Neuronal stem cell (in vitro differentiated cells): ENCODE results near the gene PTGES.
A peak's percentile ranks its signal among the peaks of the same experiment; 100 is the strongest.

Experiments used
- DNase-seq: peaks from one replicate; pipeline ENCODE4 v3.0.0-alpha.2; 2013; ENCODE audit warnings: low spot score
- H2AFZ ChIP-seq: one replicate; pipeline ENCODE4 v1.6.1; 2013; ENCODE audit warnings: mild to moderate bottlenecking, low read length, inconsistent platforms
- H2AK5ac ChIP-seq: 2 replicates; pipeline ENCODE4 v1.6.1; 2013; ENCODE audit warnings: low read depth, mild to moderate bottlenecking, inconsistent platforms, low read length, moderate library complexity, mixed read lengths
- H2BK120ac ChIP-seq: 2 replicates; pipeline ENCODE4 v1.6.1; 2013; ENCODE audit warnings: low read depth, mild to moderate bottlenecking, inconsistent platforms, low read length, moderate library complexity, mixed read lengths
- H2BK12ac ChIP-seq: one replicate; pipeline ENCODE4 v1.6.1; 2013; ENCODE audit warnings: low read length, inconsistent platforms
- H2BK15ac ChIP-seq: 2 replicates; pipeline ENCODE4 v1.6.1; 2013; ENCODE audit warnings: mild to moderate bottlenecking, low read length, inconsistent platforms, mixed read lengths
- H2BK5ac ChIP-seq: one replicate; pipeline ENCODE4 v1.6.1; 2013; ENCODE audit warnings: inconsistent platforms, mild to moderate bottlenecking, low read length, moderate library complexity
- H3K14ac ChIP-seq: one replicate; pipeline ENCODE4 v1.6.1; 2013; ENCODE audit warnings: low read length, inconsistent platforms
- H3K18ac ChIP-seq: 2 replicates; pipeline ENCODE4 v1.6.1; 2013; ENCODE audit warnings: low read length, inconsistent platforms
- H3K23ac ChIP-seq: 2 replicates; pipeline ENCODE4 v1.6.1; 2013; ENCODE audit warnings: low read depth, mild to moderate bottlenecking, mixed read lengths, low read length, inconsistent platforms; ENCODE audit not compliant: poor library complexity
- H3K27ac ChIP-seq: replicated peaks from 3 replicates; pipeline ENCODE4 v1.5.1; 2013; ENCODE audit warnings: low read length, inconsistent platforms
- H3K27me3 ChIP-seq, 3 experiments: 2 replicates each; pipeline ENCODE4 v1.6.1; 2013; ENCODE audit warnings: low read length in 3 of 3, mild to moderate bottlenecking in 2 of 3, inconsistent platforms in 1 of 3, low read depth in 1 of 3, mixed read lengths in 1 of 3, moderate library complexity in 1 of 3; ENCODE audit not compliant: control insufficient read depth in 3 of 3, insufficient read depth in 3 of 3
- H3K36me3 ChIP-seq, 2 donors: replicated peaks in 1 of 2; 2 replicates each; pipeline ENCODE4 v1.6.1; 2013; ENCODE audit warnings: low read length in 2 of 2; ENCODE audit not compliant: control insufficient read depth in 2 of 2, insufficient read depth in 2 of 2
- H3K4ac ChIP-seq: 2 replicates; pipeline ENCODE4 v1.6.1; 2013; ENCODE audit warnings: inconsistent platforms, mild to moderate bottlenecking, low read length, moderate library complexity
- H3K4me1 ChIP-seq, 2 donors: 1 replicate in 1 of 2; 2 replicates in 1 of 2; pipeline ENCODE4 v1.6.1; 2013; ENCODE audit warnings: low read length in 2 of 2, low read depth in 1 of 2; ENCODE audit not compliant: control insufficient read depth in 2 of 2, insufficient read depth in 1 of 2
- H3K4me2 ChIP-seq: one replicate; pipeline ENCODE4 v1.6.1; 2013; ENCODE audit warnings: mild to moderate bottlenecking, low read length, inconsistent platforms; ENCODE audit not compliant: insufficient read depth, poor library complexity, severe bottlenecking
- H3K4me3 ChIP-seq, 2 donors: 2 replicates each; pipeline ENCODE4 v1.5.1; 2013; ENCODE audit warnings: low read length in 2 of 2, mild to moderate bottlenecking in 2 of 2, inconsistent platforms in 1 of 2, moderate library complexity in 1 of 2
- H3K79me1 ChIP-seq: one replicate; pipeline ENCODE4 v1.6.1; 2013; ENCODE audit warnings: low read depth, mild to moderate bottlenecking, inconsistent platforms, low read length, moderate library complexity
- H3K9ac ChIP-seq: one replicate; pipeline ENCODE4 v1.6.1; 2013; ENCODE audit warnings: mild to moderate bottlenecking, low read depth, low read length, inconsistent platforms; ENCODE audit not compliant: poor library complexity
- H3K9me3 ChIP-seq, 2 donors: replicated peaks in 1 of 2; 2 replicates each; pipeline versions ENCODE3 to v1.6.1; 2013; ENCODE audit warnings: low read length in 2 of 2, mild to moderate bottlenecking in 2 of 2, inconsistent platforms in 1 of 2, low read depth in 1 of 2, mixed read lengths in 1 of 2, moderate library complexity in 1 of 2; ENCODE audit not compliant: control insufficient read depth in 2 of 2, insufficient read depth in 1 of 2
- H4K8ac ChIP-seq: one replicate; pipeline ENCODE4 v1.6.1; 2013; ENCODE audit warnings: low read depth, mild to moderate bottlenecking, inconsistent platforms, low read length, moderate library complexity
- H4K91ac ChIP-seq: one replicate; pipeline ENCODE4 v1.6.1; 2013; ENCODE audit warnings: low read length, low read depth, mild to moderate bottlenecking, inconsistent platforms; ENCODE audit not compliant: poor library complexity
- WGBS, 2 donors: extraction: QIAGEN DNeasy Blood & Tissue Kit; methylation state at CpG; one replicate each; pipeline ENCODE4 v1.1.7; 2013; ENCODE audit warnings: missing lambda C conversion rate in 2 of 2, mixed read lengths in 1 of 2; ENCODE audit not compliant: insufficient read length in 2 of 2, insufficient replicate concordance in 1 of 2; ENCODE audit errors: extremely low coverage in 2 of 2; 5-methylcytosine and 5-hydroxymethylcytosine counted together

Gene PTGES

GRCh38 chr9:129737479-129738274, 15.2 kb downstream of the PTGES start:
- no peak overlapping the region for H3K9ac ChIP-seq

DNA sequence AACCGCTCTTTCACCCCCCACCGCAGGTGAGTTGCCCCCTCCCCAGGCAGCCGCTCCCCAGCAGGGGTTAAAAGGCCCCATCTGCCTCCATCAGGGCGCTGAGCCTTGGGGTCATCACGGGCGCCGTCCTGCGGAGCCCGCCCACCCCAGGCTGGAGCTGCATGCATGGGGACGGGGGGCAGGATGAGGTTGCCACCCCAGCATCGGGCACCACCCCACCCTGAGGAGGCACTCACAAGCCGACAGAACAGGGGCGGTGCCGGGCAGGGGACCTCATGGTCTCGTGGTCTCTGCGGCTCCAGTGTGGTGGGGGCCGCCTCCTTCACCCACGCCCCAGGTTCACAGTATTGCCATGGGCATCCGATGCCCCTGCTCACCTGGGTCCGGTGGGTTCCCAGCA, 16.5 kb downstream of the PTGES start:
- no peak overlapping the region for H3K18ac ChIP-seq

More at GRCh38 chr9:129737479-129738274, 15.2 kb downstream of the PTGES start:
- peaks cover 0 to 3% of the 10 kb centered on the region in 2 donors for H3K4me1 ChIP-seq
- peaks cover 1% of the 10 kb centered on the region for H3K79me1 ChIP-seq
- peak overlapping the region; percentile 20 for H4K8ac ChIP-seq
- peak overlapping the region; percentile 60 for H2BK15ac ChIP-seq
- H3K36me3 ChIP-seq, result no peaks in the 10 kb centered on the region
- peak overlapping the region; percentile 46 to 82 for H3K4me3 ChIP-seq
- H3K23ac ChIP-seq, result peak overlapping the region; percentile 88
- H2AK5ac ChIP-seq, result no peak overlapping the region
- H3K4me2 ChIP-seq, result peak overlapping the region; percentile 86
- peaks cover 0 to 32% (median 4%) of the 10 kb centered on the region in 3 experiments for H3K27me3 ChIP-seq
- H3K18ac ChIP-seq, result peak overlapping the region; percentile 82
- peak; percentile 87 for DNase-seq
- H2BK5ac ChIP-seq, result peak overlapping the region; percentile 29
- H2BK12ac ChIP-seq, result no peak overlapping the region
- H4K91ac ChIP-seq, result no peak overlapping the region
- H3K4ac ChIP-seq, result no peak overlapping the region
- H2AFZ ChIP-seq, result peak overlapping the region; percentile 100
- H3K27ac ChIP-seq, result no peak overlapping the region
- H2BK120ac ChIP-seq, result no peak overlapping the region
- peak overlapping the region; percentile 5 for H3K14ac ChIP-seq
- H3K9me3 ChIP-seq, result no peaks in the 10 kb centered on the region
- no CpG with 5 or more reads among the region's 48 CpGs for WGBS, 2 donors

DNA sequence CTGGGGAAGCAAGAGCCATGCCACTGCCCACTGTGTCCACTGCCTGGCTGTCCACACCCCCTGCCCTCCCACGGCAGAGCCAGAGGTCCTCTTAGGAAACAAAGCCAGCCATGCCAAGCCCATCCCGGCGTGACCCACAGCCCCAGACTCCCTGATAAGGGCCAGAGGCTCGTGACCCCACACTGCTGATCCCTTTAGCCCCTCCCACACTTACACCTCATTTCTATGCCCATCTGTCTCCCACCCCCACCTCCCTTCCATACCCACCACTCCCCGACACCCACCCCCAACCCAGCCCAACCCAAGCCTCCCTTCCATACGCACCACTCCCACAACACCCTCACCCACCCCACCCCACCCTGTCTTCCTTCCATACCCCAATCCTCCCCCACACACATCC, 17.3 kb downstream of the PTGES start:
- Histone ChIP-seq H3K36me3 (no peaks in the 10 kb centered on the region), H2BK5ac (no peak overlapping the region), H3K14ac (peak overlapping the region; percentile 89), H3K9ac (peak overlapping the region; percentile 44), H4K91ac (no peak overlapping the region), H2BK12ac (no peak overlapping the region), H4K8ac (no peak overlapping the region), H3K79me1 (peaks cover 1% of the 10 kb centered on the region), H3K9me3 (no peaks in the 10 kb centered on the region), H3K18ac (peak overlapping the region; percentile 85), H2AK5ac (peak overlapping the region; percentile 94), H3K23ac (peak overlapping the region; percentile 43), H3K4me2 (no peak overlapping the region), H3K4ac (no peak overlapping the region), H2BK120ac (no peak overlapping the region), H3K27ac (no peak overlapping the region), H2AFZ (no peak overlapping the region), H3K4me1 (peaks cover 0 to 3% of the 10 kb centered on the region in 2 donors), H2BK15ac (peak overlapping the region; percentile 96), H3K4me3 (no peak overlapping the region), H3K27me3 (peaks cover 0 to 35% (median 4%) of the 10 kb centered on the region in 3 experiments)
- DNase-seq, result no peak
- no CpG with 5 or more reads among the region's 6 CpGs for WGBS, 2 donors

More for the DNA sequence above, 16.5 kb downstream of the PTGES start:
- Histone ChIP-seq H2AK5ac (peak overlapping the region; percentile 75), H3K36me3 (no peaks in the 10 kb centered on the region), H4K8ac (no peak overlapping the region), H4K91ac (no peak overlapping the region), H2BK5ac (no peak overlapping the region), H2BK12ac (peak overlapping the region; percentile 63), H3K4ac (no peak overlapping the region), H3K27ac (no peak overlapping the region), H2BK120ac (no peak overlapping the region), H2AFZ (no peak overlapping the region), H3K27me3 (peaks cover 0 to 35% (median 4%) of the 10 kb centered on the region in 3 experiments), H3K79me1 (peaks cover 1% of the 10 kb centered on the region), H2BK15ac (peak overlapping the region; percentile 37), H3K9ac (no peak overlapping the region), H3K23ac (peak overlapping the region; percentile 80), H3K4me3 (no peak overlapping the region), H3K4me2 (no peak overlapping the region), H3K4me1 (peaks cover 0 to 3% of the 10 kb centered on the region in 2 donors), H3K9me3 (no peaks in the 10 kb centered on the region), H3K14ac (no peak overlapping the region)
- WGBS, 2 donors, result no CpG with 5 or more reads among the region's 20 CpGs
- no peak for DNase-seq

DNA sequence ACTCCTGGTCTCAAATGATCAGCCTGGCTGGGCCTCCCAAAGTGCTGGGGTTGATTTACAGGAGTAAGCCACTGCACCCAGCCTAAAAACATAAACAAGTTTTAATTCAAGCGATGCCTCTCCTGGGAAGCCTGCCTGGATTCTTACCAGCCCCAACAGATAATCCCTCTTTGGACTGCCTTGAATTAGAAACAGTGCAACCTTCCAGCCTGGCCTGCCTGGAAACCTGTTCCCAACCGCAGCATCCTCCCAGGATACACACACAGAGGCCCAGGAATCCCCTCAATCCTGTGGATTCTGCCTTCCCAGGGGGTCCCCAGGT, 19.2 kb downstream of the PTGES start:
- Histone ChIP-seq H3K23ac (no peak overlapping the region), H3K9me3 (no peaks in the 10 kb centered on the region), H3K18ac (no peak overlapping the region), H2AFZ (no peak overlapping the region), H3K27ac (no peak overlapping the region), H3K4me1 (peaks cover 0 to 3% of the 10 kb centered on the region in 2 donors), H3K4ac (no peak overlapping the region), H2BK120ac (no peak overlapping the region), H2BK15ac (no peak overlapping the region), H4K91ac (no peak overlapping the region), H2BK5ac (no peak overlapping the region), H3K4me3 (no peak overlapping the region), H3K9ac (no peak overlapping the region), H2BK12ac (peak overlapping the region; percentile 73), H4K8ac (no peak overlapping the region), H2AK5ac (peak overlapping the region; percentile 52), H3K14ac (no peak overlapping the region), H3K4me2 (no peak overlapping the region), H3K27me3 (peaks cover 0 to 25% (median 3%) of the 10 kb centered on the region in 3 experiments), H3K79me1 (peaks cover 1% of the 10 kb centered on the region), H3K36me3 (no peaks in the 10 kb centered on the region)
- DNase-seq, result no peak
- WGBS, 2 donors, result no CpG with 5 or more reads among the region's 2 CpGs
